Measurements from ENCODE around the gene GPD2.

GPD2 gene

DNA sequence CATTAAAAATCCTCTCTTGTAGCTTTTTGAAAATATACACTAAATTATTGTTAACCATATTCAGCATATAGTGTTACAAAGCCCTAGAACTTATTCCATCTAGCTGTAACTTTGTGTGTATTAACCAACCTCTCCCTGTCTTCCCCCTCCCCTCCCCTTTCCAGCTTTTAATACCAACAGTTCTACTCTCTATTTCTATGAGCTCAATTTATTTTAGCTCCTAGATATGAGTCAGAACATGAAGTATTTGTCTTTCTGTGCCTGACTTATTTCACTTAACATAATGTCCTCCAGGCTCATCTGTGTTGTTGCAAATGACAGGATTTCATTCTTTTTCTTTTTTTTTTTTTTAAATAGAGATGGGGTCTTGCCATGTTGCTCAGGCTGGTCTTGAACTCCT is 45.1 kb downstream of the GPD2 start:
- H3K4me1 ChIP-seq (ENCODE audit: insufficient read depth, low read length): peaks cover 6% of the 10 kb centered on the region; the same call in 1 of the 2 replicates
- H2AFZ ChIP-seq (ENCODE audit: low read depth, low read length): no peak overlapping the region
- no peak overlapping the region for H3K4me3 ChIP-seq (ENCODE audit: low read depth in 1 of 2, low read length in 2 of 2)
- DNase-seq: no peak
- TF ChIP-seq EZH2 (IDR thresholded peaks at IDR 0.05; ENCODE audit: borderline replicate concordance, low read depth, low read length, severe bottlenecking): no peak
- TF ChIP-seq, protein P1, sequence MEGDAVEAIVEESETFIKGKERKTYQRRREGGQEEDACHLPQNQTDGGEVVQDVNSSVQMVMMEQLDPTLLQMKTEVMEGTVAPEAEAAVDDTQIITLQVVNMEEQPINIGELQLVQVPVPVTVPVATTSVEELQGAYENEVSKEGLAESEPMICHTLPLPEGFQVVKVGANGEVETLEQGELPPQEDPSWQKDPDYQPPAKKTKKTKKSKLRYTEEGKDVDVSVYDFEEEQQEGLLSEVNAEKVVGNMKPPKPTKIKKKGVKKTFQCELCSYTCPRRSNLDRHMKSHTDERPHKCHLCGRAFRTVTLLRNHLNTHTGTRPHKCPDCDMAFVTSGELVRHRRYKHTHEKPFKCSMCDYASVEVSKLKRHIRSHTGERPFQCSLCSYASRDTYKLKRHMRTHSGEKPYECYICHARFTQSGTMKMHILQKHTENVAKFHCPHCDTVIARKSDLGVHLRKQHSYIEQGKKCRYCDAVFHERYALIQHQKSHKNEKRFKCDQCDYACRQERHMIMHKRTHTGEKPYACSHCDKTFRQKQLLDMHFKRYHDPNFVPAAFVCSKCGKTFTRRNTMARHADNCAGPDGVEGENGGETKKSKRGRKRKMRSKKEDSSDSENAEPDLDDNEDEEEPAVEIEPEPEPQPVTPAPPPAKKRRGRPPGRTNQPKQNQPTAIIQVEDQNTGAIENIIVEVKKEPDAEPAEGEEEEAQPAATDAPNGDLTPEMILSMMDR (IDR thresholded peaks at IDR 0.05; ENCODE audit: borderline replicate concordance, extremely low read depth, low read length, poor library complexity, severe bottlenecking): no peak
- no peak overlapping the region for H3K27ac ChIP-seq (ENCODE audit: low read length)
- no peaks in the 10 kb centered on the region for H3K9me3 ChIP-seq (ENCODE audit: insufficient read depth, low read length, severe bottlenecking)
- H3K9ac ChIP-seq (ENCODE audit: low read depth, low read length): no peak overlapping the region
- no peaks in the 10 kb centered on the region for H3K36me3 ChIP-seq (ENCODE audit: insufficient read depth, low read length)
- H3K4me2 ChIP-seq (ENCODE audit: insufficient read depth, low read length): no peak overlapping the region
- ATAC-seq (ENCODE audit: insufficient read depth, low read depth): no peak
- H3K79me2 ChIP-seq (ENCODE audit: insufficient read depth, low read length): no peaks in the 10 kb centered on the region
- H3K27me3 ChIP-seq (ENCODE audit: insufficient read depth, low read length, poor library complexity): no peaks in the 10 kb centered on the region
- H4K20me1 ChIP-seq (ENCODE audit: insufficient read depth, low read length): no peaks in the 10 kb centered on the region

- no peaks in the 10 kb centered on the region for H3K79me2 ChIP-seq (ENCODE audit: insufficient read depth, low read length)
- no peak for DNase-seq
- no peak overlapping the region for H3K4me3 ChIP-seq (ENCODE audit: low read depth in 1 of 2, low read length in 2 of 2)
- H3K9ac ChIP-seq (ENCODE audit: low read depth, low read length): no peak overlapping the region
- H3K4me1 ChIP-seq (ENCODE audit: insufficient read depth, low read length): peaks cover 6% of the 10 kb centered on the region; the same call in 1 of the 2 replicates
- H3K36me3 ChIP-seq (ENCODE audit: insufficient read depth, low read length): no peaks in the 10 kb centered on the region
- no peak overlapping the region for H3K4me2 ChIP-seq (ENCODE audit: insufficient read depth, low read length)
- no peak for ATAC-seq (ENCODE audit: insufficient read depth, low read depth)
- H3K27ac ChIP-seq (ENCODE audit: low read length): no peak overlapping the region
- H3K27me3 ChIP-seq (ENCODE audit: insufficient read depth, low read length, poor library complexity): no peaks in the 10 kb centered on the region
- H2AFZ ChIP-seq (ENCODE audit: low read depth, low read length): no peak overlapping the region
- no peaks in the 10 kb centered on the region for H3K9me3 ChIP-seq (ENCODE audit: insufficient read depth, low read length, severe bottlenecking)
- TF ChIP-seq EZH2 (IDR thresholded peaks at IDR 0.05; ENCODE audit: borderline replicate concordance, low read depth, low read length, severe bottlenecking): no peak
- TF ChIP-seq, protein P1 (IDR thresholded peaks at IDR 0.05; ENCODE audit: borderline replicate concordance, extremely low read depth, low read length, poor library complexity, severe bottlenecking): no peak
- no peaks in the 10 kb centered on the region for H4K20me1 ChIP-seq (ENCODE audit: insufficient read depth, low read length)
These were observed 47.6 kb downstream of the GPD2 start for GRCh38 chr2:156483741-156484173.

DNA sequence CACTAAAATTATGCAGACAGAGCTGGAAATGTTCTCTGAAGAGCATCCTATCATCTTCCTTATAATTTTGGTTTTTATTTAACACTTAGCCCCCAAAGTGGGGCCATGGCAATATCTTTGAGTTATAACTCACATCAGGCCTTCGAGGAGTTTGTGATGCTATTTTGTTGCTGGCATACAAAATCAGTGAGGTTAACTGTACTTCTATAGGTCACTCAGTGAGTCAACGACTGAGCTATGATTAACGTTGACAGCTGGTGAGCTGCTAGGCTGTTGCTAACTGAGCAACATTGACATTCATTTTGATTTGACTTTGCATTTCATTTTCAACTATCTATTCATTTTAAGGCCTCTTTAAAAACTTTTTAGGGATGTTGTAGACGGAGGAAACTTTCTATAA is 50.0 kb downstream of the GPD2 start:
- no peak overlapping the region for H3K4me3 ChIP-seq (ENCODE audit: low read depth in 1 of 2, low read length in 2 of 2)
- no peak overlapping the region for H3K27ac ChIP-seq (ENCODE audit: low read length)
- H3K9ac ChIP-seq (ENCODE audit: low read depth, low read length): no peak overlapping the region
- no peaks in the 10 kb centered on the region for H3K79me2 ChIP-seq (ENCODE audit: insufficient read depth, low read length)
- H3K4me2 ChIP-seq (ENCODE audit: insufficient read depth, low read length): no peak overlapping the region
- H3K9me3 ChIP-seq (ENCODE audit: insufficient read depth, low read length, severe bottlenecking): no peaks in the 10 kb centered on the region
- H2AFZ ChIP-seq (ENCODE audit: low read depth, low read length): no peak overlapping the region
- no peaks in the 10 kb centered on the region for H3K27me3 ChIP-seq (ENCODE audit: insufficient read depth, low read length, poor library complexity)
- ATAC-seq (ENCODE audit: insufficient read depth, low read depth) (no peak), DNase-seq (no peak)
- TF ChIP-seq, protein P1 (IDR thresholded peaks at IDR 0.05; ENCODE audit: borderline replicate concordance, extremely low read depth, low read length, poor library complexity, severe bottlenecking): no peak
- no peak for TF ChIP-seq EZH2 (IDR thresholded peaks at IDR 0.05; ENCODE audit: borderline replicate concordance, low read depth, low read length, severe bottlenecking)
- H3K4me1 ChIP-seq (ENCODE audit: insufficient read depth, low read length): peaks cover 6% of the 10 kb centered on the region; the same call in 1 of the 2 replicates
- no peaks in the 10 kb centered on the region for H4K20me1 ChIP-seq (ENCODE audit: insufficient read depth, low read length)
- H3K36me3 ChIP-seq (ENCODE audit: insufficient read depth, low read length): no peaks in the 10 kb centered on the region

DNA sequence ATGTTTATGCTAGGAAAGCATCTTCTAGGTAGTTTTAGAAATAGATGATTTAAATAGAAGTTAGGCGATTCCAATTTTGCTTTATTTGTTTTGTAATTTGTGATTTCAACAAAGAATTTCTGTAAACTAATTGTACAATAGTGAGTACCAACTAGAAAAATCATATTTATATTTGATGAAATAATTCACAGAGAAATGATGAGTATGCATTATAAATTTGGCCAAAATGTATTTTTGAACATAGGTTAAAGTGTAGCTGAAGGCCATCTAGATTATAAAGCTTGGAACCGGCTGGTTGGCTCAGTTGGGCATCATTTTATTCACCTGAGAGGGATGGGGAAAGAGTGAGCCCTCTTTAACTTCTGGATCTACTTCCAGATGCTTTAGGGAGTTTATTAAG is 50.4 kb downstream of the GPD2 start:
- Histone ChIP-seq H3K9me3 (ENCODE audit: insufficient read depth, low read length, severe bottlenecking) (no peaks in the 10 kb centered on the region), H3K36me3 (ENCODE audit: insufficient read depth, low read length) (no peaks in the 10 kb centered on the region), H4K20me1 (ENCODE audit: insufficient read depth, low read length) (no peaks in the 10 kb centered on the region), H3K4me3 (ENCODE audit: low read depth in 1 of 2, low read length in 2 of 2) (no peak overlapping the region), H3K27ac (ENCODE audit: low read length) (no peak overlapping the region), H3K79me2 (ENCODE audit: insufficient read depth, low read length) (no peaks in the 10 kb centered on the region), H3K4me1 (ENCODE audit: insufficient read depth, low read length) (peaks cover 6% of the 10 kb centered on the region; the same call in 1 of the 2 replicates), H3K4me2 (ENCODE audit: insufficient read depth, low read length) (no peak overlapping the region), H2AFZ (ENCODE audit: low read depth, low read length) (no peak overlapping the region), H3K9ac (ENCODE audit: low read depth, low read length) (no peak overlapping the region), H3K27me3 (ENCODE audit: insufficient read depth, low read length, poor library complexity) (no peaks in the 10 kb centered on the region)
- ATAC-seq (ENCODE audit: insufficient read depth, low read depth) (no peak), DNase-seq (no peak)
- no peak for TF ChIP-seq EZH2 (IDR thresholded peaks at IDR 0.05; ENCODE audit: borderline replicate concordance, low read depth, low read length, severe bottlenecking)
- TF ChIP-seq, protein P1 (IDR thresholded peaks at IDR 0.05; ENCODE audit: borderline replicate concordance, extremely low read depth, low read length, poor library complexity, severe bottlenecking): no peak

Data from DND-41 (cell line).